K562 (cell line): ENCODE results near the gene SYNGR3. TPM values are rescaled to one million over a fixed set of nuclear protein-coding genes. Genes with fewer than 3 reads are reported as not detected.
A peak's percentile ranks its signal among the peaks of the same experiment; 100 is the strongest.

Experiments used
- ATF4 ChIP-seq: fragments of 450-650 bp; formaldehyde crosslinking; IDR thresholded peaks from 2 replicates; pipeline ENCODE4 v1.4.0; 2022; ENCODE audit warnings: mild to moderate bottlenecking, moderate library complexity
- MCM3 ChIP-seq: fragments of 450-650 bp; IDR thresholded peaks from 2 replicates; pipeline ENCODE4 v1.6.1; 2016
- ZBTB40 ChIP-seq, 2 experiments: fragments of 450-650 bp in 1 of 2; sonication (generic) in 1 of 2; formaldehyde crosslinking in 1 of 2; IDR thresholded peaks; 2 replicates each; pipeline versions ENCODE4 v1.7.1 to v1.9.0; 2016 to 2022; ENCODE audit warnings: inconsistent platforms in 1 of 2, mild to moderate bottlenecking in 1 of 2, missing genetic modification reagents in 1 of 2
- ZNF609 ChIP-seq: sonication (generic); formaldehyde crosslinking; IDR thresholded peaks from 2 replicates; pipeline ENCODE4 v1.8.1; 2023; ENCODE audit warnings: missing genetic modification reagents, mild to moderate bottlenecking, borderline replicate concordance
- polyA plus RNA-seq, 8 experiments: library from polyadenylated mRNA; depleted of rRNA in 4 of 8; stranded (reverse) in 5 of 8; unstranded in 3 of 8; fragments of >200 nt; fragmentation: Nextera tagmentation in 2 of 8; fragmentation: Illumina TruSeq in 1 of 8; extraction: Ambion mirVana in 2 of 8; extraction: Trizol in 1 of 8; gene quantifications; 2 replicates each; pipeline versions ENCODE4 v1.2.1 to v1.2.3, GENCODE V29; 2011 to 2014; ENCODE audit warnings: inconsistent platforms in 1 of 8, missing spikeins in 1 of 8
- total RNA-seq, 7 experiments: library from RNA; depleted of rRNA in 6 of 7; stranded (reverse); fragments of >200 nt in 6 of 7; fragmentation: Illumina TruSeq in 2 of 7; extraction: Trizol in 2 of 7; gene quantifications; 2 replicates each; pipeline versions ENCODE4 v1.2.1 to v1.2.3, GENCODE V29; 2011 to 2021; ENCODE audit warnings: low replicate concordance in 1 of 7
- TF ChIP-seq, protein P1 (sequence below): sonication (generic); formaldehyde crosslinking; IDR thresholded peaks from 2 replicates; pipeline ENCODE4 v1.8.0; 2022; ENCODE audit warnings: missing genetic modification reagents, mild to moderate bottlenecking, borderline replicate concordance
- TF ChIP-seq, protein P2 (sequence below): fragments of 200-800 bp; sonication (Bioruptor generic); IDR thresholded peaks from 2 replicates; pipeline ENCODE4 v1.6.1; 2017; ENCODE audit warnings: missing genetic modification characterization, missing compliant biosample characterization

The SYNGR3 gene
- total and polyA plus RNA-seq, 9 of the 15 experiments (the other 6 are each of a cell fraction or from before 2014, with no cell fraction given) = 3.7 to 69.2 (median 36.3) TPM

- TF ChIP-seq ZNF609 (CRISPR knock-in tag) (no peak), ATF4 (CRISPR knock-in tag) (no peak), MCM3 (no peak), ZBTB40 (IDR thresholded peaks at IDR 0.05) (0 out of 2 replicates have a peak, but pooled peaks have one; percentile 30), ZBTB40 (CRISPR knock-in tag; IDR thresholded peaks at IDR 0.05) (no peak)
- TF ChIP-seq, protein P1, sequence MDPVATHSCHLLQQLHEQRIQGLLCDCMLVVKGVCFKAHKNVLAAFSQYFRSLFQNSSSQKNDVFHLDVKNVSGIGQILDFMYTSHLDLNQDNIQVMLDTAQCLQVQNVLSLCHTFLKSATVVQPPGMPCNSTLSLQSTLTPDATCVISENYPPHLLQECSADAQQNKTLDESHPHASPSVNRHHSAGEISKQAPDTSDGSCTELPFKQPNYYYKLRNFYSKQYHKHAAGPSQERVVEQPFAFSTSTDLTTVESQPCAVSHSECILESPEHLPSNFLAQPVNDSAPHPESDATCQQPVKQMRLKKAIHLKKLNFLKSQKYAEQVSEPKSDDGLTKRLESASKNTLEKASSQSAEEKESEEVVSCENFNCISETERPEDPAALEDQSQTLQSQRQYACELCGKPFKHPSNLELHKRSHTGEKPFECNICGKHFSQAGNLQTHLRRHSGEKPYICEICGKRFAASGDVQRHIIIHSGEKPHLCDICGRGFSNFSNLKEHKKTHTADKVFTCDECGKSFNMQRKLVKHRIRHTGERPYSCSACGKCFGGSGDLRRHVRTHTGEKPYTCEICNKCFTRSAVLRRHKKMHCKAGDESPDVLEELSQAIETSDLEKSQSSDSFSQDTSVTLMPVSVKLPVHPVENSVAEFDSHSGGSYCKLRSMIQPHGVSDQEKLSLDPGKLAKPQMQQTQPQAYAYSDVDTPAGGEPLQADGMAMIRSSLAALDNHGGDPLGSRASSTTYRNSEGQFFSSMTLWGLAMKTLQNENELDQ (CRISPR knock-in tag) = no peak
- TF ChIP-seq, protein P2, sequence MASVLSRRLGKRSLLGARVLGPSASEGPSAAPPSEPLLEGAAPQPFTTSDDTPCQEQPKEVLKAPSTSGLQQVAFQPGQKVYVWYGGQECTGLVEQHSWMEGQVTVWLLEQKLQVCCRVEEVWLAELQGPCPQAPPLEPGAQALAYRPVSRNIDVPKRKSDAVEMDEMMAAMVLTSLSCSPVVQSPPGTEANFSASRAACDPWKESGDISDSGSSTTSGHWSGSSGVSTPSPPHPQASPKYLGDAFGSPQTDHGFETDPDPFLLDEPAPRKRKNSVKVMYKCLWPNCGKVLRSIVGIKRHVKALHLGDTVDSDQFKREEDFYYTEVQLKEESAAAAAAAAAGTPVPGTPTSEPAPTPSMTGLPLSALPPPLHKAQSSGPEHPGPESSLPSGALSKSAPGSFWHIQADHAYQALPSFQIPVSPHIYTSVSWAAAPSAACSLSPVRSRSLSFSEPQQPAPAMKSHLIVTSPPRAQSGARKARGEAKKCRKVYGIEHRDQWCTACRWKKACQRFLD (CRISPR knock-in tag) = peak; percentile 20; the same call in 1 of the 2 replicates
These were observed 3.0 kb downstream of the SYNGR3 start (continued) for GRCh38 chr16:1992704-1993317.
